Measurements from ENCODE around the gene PARVB.

DNA sequence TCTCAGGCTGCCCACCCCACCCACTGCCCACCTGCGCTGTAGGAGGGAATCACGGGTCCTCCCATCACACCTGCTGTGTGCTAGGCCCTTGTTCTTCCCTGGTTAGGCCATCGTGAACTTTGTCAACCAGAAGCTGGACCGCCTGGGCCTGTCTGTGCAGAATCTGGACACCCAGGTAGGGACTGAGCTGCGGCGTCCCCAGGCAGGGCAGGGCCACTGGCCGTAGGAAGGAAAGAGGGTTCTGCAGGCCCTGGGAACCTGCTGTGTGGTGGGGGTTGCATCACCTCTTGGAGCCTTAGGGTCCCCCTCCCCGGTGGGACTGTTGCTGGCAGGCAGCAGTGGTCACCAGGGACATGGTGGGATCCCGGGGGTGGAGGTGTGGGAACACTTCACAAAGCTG, 172.1 kb downstream of the PARVB start:
- TF ChIP-seq, protein P1, sequence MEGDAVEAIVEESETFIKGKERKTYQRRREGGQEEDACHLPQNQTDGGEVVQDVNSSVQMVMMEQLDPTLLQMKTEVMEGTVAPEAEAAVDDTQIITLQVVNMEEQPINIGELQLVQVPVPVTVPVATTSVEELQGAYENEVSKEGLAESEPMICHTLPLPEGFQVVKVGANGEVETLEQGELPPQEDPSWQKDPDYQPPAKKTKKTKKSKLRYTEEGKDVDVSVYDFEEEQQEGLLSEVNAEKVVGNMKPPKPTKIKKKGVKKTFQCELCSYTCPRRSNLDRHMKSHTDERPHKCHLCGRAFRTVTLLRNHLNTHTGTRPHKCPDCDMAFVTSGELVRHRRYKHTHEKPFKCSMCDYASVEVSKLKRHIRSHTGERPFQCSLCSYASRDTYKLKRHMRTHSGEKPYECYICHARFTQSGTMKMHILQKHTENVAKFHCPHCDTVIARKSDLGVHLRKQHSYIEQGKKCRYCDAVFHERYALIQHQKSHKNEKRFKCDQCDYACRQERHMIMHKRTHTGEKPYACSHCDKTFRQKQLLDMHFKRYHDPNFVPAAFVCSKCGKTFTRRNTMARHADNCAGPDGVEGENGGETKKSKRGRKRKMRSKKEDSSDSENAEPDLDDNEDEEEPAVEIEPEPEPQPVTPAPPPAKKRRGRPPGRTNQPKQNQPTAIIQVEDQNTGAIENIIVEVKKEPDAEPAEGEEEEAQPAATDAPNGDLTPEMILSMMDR (IDR thresholded peaks at IDR 0.05; ENCODE audit: low read depth, low read length): no peak
- TF ChIP-seq EZH2phosphoT487 (IDR thresholded peaks at IDR 0.05; ENCODE audit: low read depth): no peak
